Brain microvascular endothelial cell (primary cell): ENCODE results near the gene NPAS2.

ENCODE experiments used
- DNase-seq: peaks from one replicate; pipeline ENCODE4 v3.0.0-alpha.2; 2020
- H3K27ac ChIP-seq: fragments of 250-450 bp; sonication (Bioruptor Pico); 2 replicates; pipeline ENCODE4 v1.5.1; 2020; ENCODE audit warnings: mild to moderate bottlenecking, moderate library complexity
- H3K27me3 ChIP-seq: fragments of 250-450 bp; sonication (Bioruptor Pico); replicated peaks from 2 replicates; pipeline ENCODE4 v1.5.1; 2020; ENCODE audit warnings: mild to moderate bottlenecking
- H3K36me3 ChIP-seq: fragments of 250-450 bp; sonication (Bioruptor Pico); replicated peaks from 2 replicates; pipeline ENCODE4 v1.5.1; 2020; ENCODE audit warnings: mild to moderate bottlenecking
- H3K4me3 ChIP-seq: 2 replicates; pipeline ENCODE4 v1.5.1; 2011; ENCODE audit warnings: low read depth, mild to moderate bottlenecking, control low read depth, low read length, moderate library complexity
- CTCF ChIP-seq: IDR thresholded peaks from 2 replicates; pipeline ENCODE4 v1.5.1; 2011; ENCODE audit warnings: low read depth, mild to moderate bottlenecking, moderate library complexity, low read length, control low read depth, inconsistent platforms; ENCODE audit errors: missing control alignments
- in situ Hi-C: cut with HindIII; loops from 2 replicates; pipeline ENCODE4 v1.10.0; 2017; ENCODE audit warnings: low sequenced_read_pairs, low pct_ligation_motif_present

The NPAS2 gene

GRCh38 chr2:100779908-100780202, 40.1 kb upstream of the NPAS2 start:
- Histone ChIP-seq H3K36me3 (no peaks in the 10 kb centered on the region), H3K27ac (no peak overlapping the region), H3K4me3 (no peak overlapping the region), H3K27me3 (no peaks in the 10 kb centered on the region)
- no peak for TF ChIP-seq CTCF
- in situ Hi-C loops, result no loop called here
- DNase-seq, result no peak

DNA sequence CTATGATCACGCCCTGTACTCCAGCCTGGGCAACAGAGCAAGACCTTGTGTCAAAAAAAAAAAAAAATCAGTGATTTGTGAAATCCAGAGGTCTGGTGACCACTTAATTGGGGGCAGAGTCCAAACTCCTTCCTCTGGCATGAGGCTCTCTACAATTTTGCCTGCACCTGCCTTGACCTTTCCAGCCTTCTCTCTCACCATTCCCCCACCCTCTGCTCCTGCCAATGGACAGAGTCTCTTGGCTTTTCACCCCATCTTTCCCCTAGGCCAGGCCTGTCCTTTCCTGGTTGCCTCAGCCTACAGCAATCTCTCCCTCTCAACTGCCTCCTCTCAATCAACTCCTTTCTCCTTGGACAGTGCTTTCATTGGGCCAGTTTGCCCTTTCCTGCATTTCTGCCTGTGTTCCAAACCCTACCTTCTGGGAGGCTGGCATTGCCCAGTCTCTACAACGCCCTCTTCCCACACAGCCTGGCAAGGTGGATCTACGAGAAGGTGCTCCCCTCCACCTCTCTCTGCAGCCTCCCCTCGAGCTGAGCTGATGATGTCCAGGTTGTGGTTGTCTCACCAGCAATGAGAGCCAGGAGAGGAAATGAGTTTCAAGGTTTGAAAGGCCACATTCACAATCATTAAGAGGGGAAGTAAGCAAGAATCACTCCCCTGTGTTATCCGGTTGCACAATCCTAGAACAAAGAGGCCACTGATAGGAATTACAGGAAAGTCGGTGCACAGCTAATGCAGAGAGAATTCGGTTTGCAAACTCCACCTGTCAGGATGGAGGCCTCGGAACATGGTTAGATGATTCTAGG, 39.5 kb upstream of the NPAS2 start:
- no peak for DNase-seq
- no peak for TF ChIP-seq CTCF
- H3K4me3 ChIP-seq, result no peak overlapping the region
- in situ Hi-C loops, result no loop called here
- no peaks in the 10 kb centered on the region for H3K27me3 ChIP-seq
- H3K27ac ChIP-seq, result no peak overlapping the region
- H3K36me3 ChIP-seq, result no peaks in the 10 kb centered on the region

DNA sequence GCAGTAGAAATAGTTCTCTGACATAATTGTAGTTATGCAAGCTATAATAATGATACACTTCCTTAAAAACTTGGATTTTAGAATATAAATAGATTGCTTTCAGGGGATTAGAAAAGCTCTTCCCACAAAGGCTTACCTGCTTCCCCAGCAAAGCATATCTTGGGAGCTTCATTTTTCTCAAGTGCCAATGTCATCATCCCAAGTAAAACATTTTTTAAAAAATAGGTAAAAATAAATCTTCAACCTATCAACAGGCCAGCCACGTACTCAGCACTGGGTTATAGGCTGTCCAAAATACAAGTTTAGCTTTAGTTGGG, 39.0 kb upstream of the NPAS2 start:
- Histone ChIP-seq H3K36me3 (no peaks in the 10 kb centered on the region), H3K4me3 (no peak overlapping the region), H3K27ac (no peak overlapping the region), H3K27me3 (no peaks in the 10 kb centered on the region)
- TF ChIP-seq CTCF, result no peak
- in situ Hi-C loops, result no loop called here
- DNase-seq, result no peak

DNA sequence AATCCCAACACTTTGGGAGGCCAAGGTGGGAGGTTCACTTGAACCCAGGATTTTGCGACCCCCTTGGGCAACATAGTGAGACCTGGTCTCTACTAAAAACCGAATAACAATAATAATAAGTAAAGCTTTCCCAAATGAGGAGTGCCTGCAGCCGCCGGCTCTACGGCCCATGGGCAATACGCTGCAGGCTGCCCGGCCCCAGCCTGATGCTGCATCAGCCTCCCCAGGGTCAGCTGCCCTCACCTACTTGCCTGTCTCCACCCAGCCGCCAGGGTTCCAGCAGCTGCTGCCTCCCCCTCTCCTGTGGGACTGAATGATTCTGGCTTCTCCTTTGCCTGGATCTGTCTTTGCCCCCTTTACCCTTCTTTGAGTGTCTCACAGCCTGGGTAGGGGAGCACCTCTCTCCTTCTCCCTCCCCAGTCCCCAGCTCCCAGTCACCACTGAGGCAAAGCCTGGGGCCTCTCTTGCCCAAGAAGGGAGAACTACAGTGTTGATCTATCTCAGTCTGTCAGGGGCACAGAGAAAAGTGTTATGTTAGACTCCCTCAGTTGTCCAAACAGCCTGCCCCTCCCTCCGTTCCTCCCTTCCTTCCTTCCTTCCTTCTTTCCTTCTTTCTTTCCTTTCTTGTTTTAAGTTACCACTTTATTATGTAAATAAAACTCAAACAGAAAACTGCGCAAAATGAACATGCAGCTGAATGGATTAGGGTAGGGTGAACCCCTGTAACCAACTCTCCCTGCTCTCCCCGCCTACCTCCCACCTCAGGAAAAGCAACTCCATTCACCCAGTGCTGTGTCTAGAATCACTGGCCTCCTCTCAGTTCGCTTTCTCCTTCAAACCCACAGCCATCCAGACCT, 38.2 kb upstream of the NPAS2 start:
- Histone ChIP-seq H3K4me3 (no peak overlapping the region), H3K27me3 (no peaks in the 10 kb centered on the region), H3K27ac (no peak overlapping the region), H3K36me3 (no peaks in the 10 kb centered on the region)
- in situ Hi-C loops, result no loop called here
- TF ChIP-seq CTCF, result no peak
- DNase-seq, result no peak

DNA sequence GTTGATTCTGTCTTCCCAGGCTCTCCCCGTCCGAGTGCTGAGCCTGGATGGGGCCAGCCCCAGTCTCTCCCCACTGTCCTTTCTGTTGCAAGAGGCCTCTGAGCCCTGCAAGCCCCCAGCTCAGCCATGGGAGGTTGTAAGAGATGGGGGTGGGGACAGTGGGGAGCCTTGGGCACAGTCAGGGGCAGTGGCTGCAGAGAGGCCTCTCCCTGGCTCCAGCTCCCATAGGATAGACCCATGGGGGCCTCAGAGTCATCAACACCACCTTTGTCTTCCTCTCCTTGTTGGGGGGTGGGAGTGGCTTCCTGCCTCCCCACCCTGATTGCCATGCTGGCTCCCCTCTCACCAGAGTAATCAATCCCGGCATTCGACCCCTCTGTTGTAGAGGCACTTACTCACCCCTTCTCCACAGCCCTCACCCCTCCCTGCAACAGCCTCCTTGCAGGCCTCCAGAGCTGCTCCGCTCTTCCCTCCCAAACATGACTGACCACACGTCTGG, 37.5 kb upstream of the NPAS2 start:
- TF ChIP-seq CTCF, result no peak

More for the DNA sequence above, 37.5 kb upstream of the NPAS2 start:
- no peaks in the 10 kb centered on the region for H3K36me3 ChIP-seq
- H3K27ac ChIP-seq, result no peak overlapping the region
- no peaks in the 10 kb centered on the region for H3K27me3 ChIP-seq
- DNase-seq, result no peak
- in situ Hi-C loops, result no loop called here
- H3K4me3 ChIP-seq, result no peak overlapping the region
